ENCODE measurements around the gene PGAP6. TPM values are rescaled to one million over a fixed set of nuclear protein-coding genes. Genes with fewer than 3 reads are reported as not detected.
A peak's percentile ranks its signal among the peaks of the same experiment; 100 is the strongest.

Gene PGAP6
- total and polyA plus RNA-seq, 9 of the 15 experiments (the other 6 are each of a cell fraction or from before 2014, with no cell fraction given), result 0.45 to 50.2 (median 39.3) TPM

DNA sequence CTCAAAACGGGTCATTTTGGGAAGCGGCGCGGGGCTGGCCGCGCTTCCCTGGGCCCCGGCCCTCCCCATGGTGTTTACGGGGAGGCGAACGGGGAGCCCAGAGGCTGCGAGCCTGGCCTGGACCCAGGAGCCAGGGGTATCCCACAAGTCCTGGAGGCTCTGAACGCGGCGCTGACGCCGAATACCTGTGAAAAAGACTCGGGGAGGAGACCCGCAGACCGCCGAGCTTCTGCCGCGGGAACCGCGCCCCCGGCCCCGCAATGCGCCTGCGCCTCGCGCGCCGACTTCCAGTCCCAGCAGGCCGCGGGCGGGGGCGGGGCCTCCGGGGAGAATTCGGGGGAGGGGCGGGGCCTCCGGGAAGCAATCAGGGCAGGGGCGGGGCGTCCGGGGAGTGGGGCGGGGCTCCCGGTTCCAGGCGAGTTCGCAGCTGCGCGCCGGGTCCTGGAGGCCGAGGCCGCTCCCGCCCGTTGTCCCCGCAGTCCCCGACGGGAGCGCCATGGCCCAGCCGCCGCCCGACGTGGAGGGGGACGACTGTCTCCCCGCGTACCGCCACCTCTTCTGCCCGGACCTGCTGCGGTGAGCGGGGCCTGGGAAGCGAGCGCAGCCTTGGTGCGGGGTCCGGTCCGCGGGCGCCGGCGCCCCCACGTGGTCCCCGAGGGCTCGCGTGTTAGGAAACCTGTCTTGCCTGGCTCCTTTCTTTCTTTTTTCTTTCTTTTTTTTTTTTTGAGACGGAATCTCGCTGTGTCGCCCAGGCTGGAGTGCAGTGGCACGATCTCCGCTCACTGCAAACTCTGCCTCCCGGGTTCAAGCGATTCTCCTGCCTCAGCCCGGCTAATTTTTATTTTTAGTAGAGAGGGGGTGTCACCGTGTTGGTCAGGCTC, 19.9 kb upstream of the PGAP6 start, which contains the start of gene DECR2 (continued):
- TF ChIP-seq, protein P1, sequence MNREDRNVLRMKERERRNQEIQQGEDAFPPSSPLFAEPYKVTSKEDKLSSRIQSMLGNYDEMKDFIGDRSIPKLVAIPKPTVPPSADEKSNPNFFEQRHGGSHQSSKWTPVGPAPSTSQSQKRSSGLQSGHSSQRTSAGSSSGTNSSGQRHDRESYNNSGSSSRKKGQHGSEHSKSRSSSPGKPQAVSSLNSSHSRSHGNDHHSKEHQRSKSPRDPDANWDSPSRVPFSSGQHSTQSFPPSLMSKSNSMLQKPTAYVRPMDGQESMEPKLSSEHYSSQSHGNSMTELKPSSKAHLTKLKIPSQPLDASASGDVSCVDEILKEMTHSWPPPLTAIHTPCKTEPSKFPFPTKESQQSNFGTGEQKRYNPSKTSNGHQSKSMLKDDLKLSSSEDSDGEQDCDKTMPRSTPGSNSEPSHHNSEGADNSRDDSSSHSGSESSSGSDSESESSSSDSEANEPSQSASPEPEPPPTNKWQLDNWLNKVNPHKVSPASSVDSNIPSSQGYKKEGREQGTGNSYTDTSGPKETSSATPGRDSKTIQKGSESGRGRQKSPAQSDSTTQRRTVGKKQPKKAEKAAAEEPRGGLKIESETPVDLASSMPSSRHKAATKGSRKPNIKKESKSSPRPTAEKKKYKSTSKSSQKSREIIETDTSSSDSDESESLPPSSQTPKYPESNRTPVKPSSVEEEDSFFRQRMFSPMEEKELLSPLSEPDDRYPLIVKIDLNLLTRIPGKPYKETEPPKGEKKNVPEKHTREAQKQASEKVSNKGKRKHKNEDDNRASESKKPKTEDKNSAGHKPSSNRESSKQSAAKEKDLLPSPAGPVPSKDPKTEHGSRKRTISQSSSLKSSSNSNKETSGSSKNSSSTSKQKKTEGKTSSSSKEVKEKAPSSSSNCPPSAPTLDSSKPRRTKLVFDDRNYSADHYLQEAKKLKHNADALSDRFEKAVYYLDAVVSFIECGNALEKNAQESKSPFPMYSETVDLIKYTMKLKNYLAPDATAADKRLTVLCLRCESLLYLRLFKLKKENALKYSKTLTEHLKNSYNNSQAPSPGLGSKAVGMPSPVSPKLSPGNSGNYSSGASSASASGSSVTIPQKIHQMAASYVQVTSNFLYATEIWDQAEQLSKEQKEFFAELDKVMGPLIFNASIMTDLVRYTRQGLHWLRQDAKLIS (CRISPR knock-in tag; IDR thresholded peaks at IDR 0.05), result 0 out of 2 replicates have a peak, but pooled peaks have one; percentile 28
- TF ChIP-seq, protein P2, sequence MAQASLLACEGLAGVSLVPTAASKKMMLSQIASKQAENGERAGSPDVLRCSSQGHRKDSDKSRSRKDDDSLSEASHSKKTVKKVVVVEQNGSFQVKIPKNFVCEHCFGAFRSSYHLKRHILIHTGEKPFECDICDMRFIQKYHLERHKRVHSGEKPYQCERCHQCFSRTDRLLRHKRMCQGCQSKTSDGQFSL (CRISPR knock-in tag; IDR thresholded peaks at IDR 0.05), result peak; percentile 62; the same call in 1 of the 2 replicates
- TF ChIP-seq, protein P2 (tag; IDR thresholded peaks at IDR 0.05), result no peak
- peak; percentile 65 for TF ChIP-seq HLTF (IDR thresholded peaks at IDR 0.05)
- peak; percentile 35; the same call in 1 of the 2 replicates for TF ChIP-seq TOE1 (IDR thresholded peaks at IDR 0.05; ENCODE audit: borderline replicate concordance)
- no peak for TF ChIP-seq TOE1 (CRISPR knock-in tag; IDR thresholded peaks at IDR 0.05; ENCODE audit: borderline replicate concordance, low read depth)
- no peak for TF ChIP-seq PPARD (CRISPR knock-in tag; IDR thresholded peaks at IDR 0.05)
- TF ChIP-seq PYGO2 (tag; IDR thresholded peaks at IDR 0.05), result no peak
- TF ChIP-seq, protein P3, sequence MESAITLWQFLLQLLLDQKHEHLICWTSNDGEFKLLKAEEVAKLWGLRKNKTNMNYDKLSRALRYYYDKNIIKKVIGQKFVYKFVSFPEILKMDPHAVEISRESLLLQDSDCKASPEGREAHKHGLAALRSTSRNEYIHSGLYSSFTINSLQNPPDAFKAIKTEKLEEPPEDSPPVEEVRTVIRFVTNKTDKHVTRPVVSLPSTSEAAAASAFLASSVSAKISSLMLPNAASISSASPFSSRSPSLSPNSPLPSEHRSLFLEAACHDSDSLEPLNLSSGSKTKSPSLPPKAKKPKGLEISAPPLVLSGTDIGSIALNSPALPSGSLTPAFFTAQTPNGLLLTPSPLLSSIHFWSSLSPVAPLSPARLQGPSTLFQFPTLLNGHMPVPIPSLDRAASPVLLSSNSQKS (CRISPR knock-in tag; IDR thresholded peaks at IDR 0.05), result peak; percentile 29; the same call in 1 of the 2 replicates
- TF ChIP-seq KDM1A (IDR thresholded peaks at IDR 0.05), result 0 out of 4 replicates have a peak, but pooled peaks of 1 of the 2 experiments have one; percentile 22
- TF ChIP-seq, protein P4, sequence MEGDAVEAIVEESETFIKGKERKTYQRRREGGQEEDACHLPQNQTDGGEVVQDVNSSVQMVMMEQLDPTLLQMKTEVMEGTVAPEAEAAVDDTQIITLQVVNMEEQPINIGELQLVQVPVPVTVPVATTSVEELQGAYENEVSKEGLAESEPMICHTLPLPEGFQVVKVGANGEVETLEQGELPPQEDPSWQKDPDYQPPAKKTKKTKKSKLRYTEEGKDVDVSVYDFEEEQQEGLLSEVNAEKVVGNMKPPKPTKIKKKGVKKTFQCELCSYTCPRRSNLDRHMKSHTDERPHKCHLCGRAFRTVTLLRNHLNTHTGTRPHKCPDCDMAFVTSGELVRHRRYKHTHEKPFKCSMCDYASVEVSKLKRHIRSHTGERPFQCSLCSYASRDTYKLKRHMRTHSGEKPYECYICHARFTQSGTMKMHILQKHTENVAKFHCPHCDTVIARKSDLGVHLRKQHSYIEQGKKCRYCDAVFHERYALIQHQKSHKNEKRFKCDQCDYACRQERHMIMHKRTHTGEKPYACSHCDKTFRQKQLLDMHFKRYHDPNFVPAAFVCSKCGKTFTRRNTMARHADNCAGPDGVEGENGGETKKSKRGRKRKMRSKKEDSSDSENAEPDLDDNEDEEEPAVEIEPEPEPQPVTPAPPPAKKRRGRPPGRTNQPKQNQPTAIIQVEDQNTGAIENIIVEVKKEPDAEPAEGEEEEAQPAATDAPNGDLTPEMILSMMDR (IDR thresholded peaks at IDR 0.05 in 2 of 3, conservative IDR thresholded peaks at IDR 0.05 in 1 of 3; ENCODE audit: insufficient read depth in 2 of 3, low read depth in 1 of 3, low read length in 3 of 3), result peak; percentile 63 to 67 (median 63)
- 0 out of 2 replicates have a peak, but pooled peaks have one; percentile 28 for TF ChIP-seq SMC3 (conservative IDR thresholded peaks at IDR 0.05; ENCODE audit: insufficient read depth, low read depth, low read length)
- no peak for TF ChIP-seq ZNF311 (CRISPR knock-in tag; IDR thresholded peaks at IDR 0.05)
- TF ChIP-seq, protein P5, sequence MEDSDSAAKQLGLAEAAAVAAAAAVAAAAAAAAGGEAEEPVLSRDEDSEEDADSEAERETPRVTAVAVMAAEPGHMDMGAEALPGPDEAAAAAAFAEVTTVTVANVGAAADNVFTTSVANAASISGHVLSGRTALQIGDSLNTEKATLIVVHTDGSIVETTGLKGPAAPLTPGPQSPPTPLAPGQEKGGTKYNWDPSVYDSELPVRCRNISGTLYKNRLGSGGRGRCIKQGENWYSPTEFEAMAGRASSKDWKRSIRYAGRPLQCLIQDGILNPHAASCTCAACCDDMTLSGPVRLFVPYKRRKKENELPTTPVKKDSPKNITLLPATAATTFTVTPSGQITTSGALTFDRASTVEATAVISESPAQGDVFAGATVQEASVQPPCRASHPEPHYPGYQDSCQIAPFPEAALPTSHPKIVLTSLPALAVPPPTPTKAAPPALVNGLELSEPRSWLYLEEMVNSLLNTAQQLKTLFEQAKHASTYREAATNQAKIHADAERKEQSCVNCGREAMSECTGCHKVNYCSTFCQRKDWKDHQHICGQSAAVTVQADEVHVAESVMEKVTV (CRISPR knock-in tag; IDR thresholded peaks at IDR 0.05), result peak; percentile 36; the same call in 1 of the 2 replicates
- TF ChIP-seq, protein P6, sequence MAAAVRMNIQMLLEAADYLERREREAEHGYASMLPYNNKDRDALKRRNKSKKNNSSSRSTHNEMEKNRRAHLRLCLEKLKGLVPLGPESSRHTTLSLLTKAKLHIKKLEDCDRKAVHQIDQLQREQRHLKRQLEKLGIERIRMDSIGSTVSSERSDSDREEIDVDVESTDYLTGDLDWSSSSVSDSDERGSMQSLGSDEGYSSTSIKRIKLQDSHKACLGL (CRISPR knock-in tag; IDR thresholded peaks at IDR 0.05; ENCODE audit: borderline replicate concordance, poor library complexity, severe bottlenecking), result peak; percentile 68

All from K562 (cell line).